Prostate gland (tissue), 2 donors: ENCODE results near the gene PSMB8.

Experiments
- CTCF ChIP-seq, 4 experiments: fragments of 200-600 bp in 2 of 4; fragments of 450-650 bp in 2 of 4; sonication (generic) in 2 of 4; IDR thresholded peaks; 1 replicate in 3 of 4; 2 replicates in 1 of 4; pipeline ENCODE4 v1.5.1; 2016 to 2019; ENCODE audit warnings: antibody characterized with exemption in 4 of 4, mild to moderate bottlenecking in 2 of 4, moderate library complexity in 2 of 4
- POLR2A ChIP-seq: fragments of 450-650 bp; IDR thresholded peaks from one replicate; pipeline ENCODE4 v1.6.1; 2016; ENCODE audit warnings: antibody characterized with exemption, mild to moderate bottlenecking

DNA sequence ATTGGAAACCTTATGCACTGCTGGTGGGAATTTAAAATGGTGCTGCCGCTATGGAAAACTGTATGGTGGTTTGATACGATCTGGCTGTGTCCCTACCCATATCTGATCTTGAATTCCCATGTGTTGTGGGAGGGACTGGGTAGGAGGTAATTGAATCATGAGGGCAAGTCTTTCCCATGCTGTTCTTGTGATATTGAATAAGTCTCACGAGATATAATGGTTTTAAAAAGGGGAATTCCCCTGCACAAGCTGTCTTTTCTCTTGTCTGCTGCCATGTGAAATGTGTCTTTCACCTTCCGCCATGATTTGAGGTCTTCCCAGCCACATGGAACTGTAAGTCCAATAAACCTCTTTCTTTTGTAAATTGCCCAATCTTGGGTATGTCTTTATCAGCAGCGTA, 10.2 kb downstream of the PSMB8 start:
- no peak for TF ChIP-seq POLR2A
- no peak for TF ChIP-seq CTCF (IDR thresholded peaks at IDR 0.05)
